Osteocyte (in vitro differentiated cells): ENCODE results near the gene FHIT. TPM values are rescaled to one million over a fixed set of nuclear protein-coding genes. Genes with fewer than 3 reads are reported as not detected.

Experiments
- DNase-seq: peaks from one replicate; pipeline ENCODE4 v3.0.0; 2021; ENCODE audit warnings: mixed read lengths; ENCODE audit not compliant: unreplicated experiment; ENCODE audit errors: extremely low spot score
- H3K27ac Mint-ChIP-seq: one replicate; pipeline ENCODE4 v1.8.0; 2021; ENCODE audit warnings: mild to moderate bottlenecking, mixed read lengths; ENCODE audit not compliant: unreplicated experiment
- H3K27me3 Mint-ChIP-seq: one replicate; pipeline ENCODE4 v1.8.0; 2021; ENCODE audit warnings: mixed read lengths; ENCODE audit not compliant: unreplicated experiment
- H3K36me3 Mint-ChIP-seq: one replicate; pipeline ENCODE4 v1.8.0; 2021; ENCODE audit warnings: mixed read lengths; ENCODE audit not compliant: unreplicated experiment
- H3K4me1 Mint-ChIP-seq: one replicate; pipeline ENCODE4 v1.8.0; 2021; ENCODE audit warnings: mixed read lengths; ENCODE audit not compliant: unreplicated experiment
- H3K4me3 Mint-ChIP-seq: one replicate; pipeline ENCODE4 v1.8.0; 2021; ENCODE audit warnings: mild to moderate bottlenecking, moderate library complexity, mixed read lengths; ENCODE audit not compliant: unreplicated experiment
- H3K9me3 Mint-ChIP-seq: one replicate; pipeline ENCODE4 v1.8.0; 2021; ENCODE audit warnings: mixed read lengths; ENCODE audit not compliant: unreplicated experiment
- CTCF ChIP-seq: fragments of 200-600 bp; sonication (generic); IDR thresholded peaks from 2 replicates; pipeline ENCODE4 v1.5.0; 2021; ENCODE audit warnings: antibody characterized with exemption, mild to moderate bottlenecking, moderate library complexity
- total RNA-seq: library from RNA; stranded (reverse); gene quantifications from 2 replicates; pipeline ENCODE4 v1.2.1, GENCODE V29; 2021

Gene FHIT
- total RNA-seq, 1 donor from 2014 or later = 2.3 TPM

DNA sequence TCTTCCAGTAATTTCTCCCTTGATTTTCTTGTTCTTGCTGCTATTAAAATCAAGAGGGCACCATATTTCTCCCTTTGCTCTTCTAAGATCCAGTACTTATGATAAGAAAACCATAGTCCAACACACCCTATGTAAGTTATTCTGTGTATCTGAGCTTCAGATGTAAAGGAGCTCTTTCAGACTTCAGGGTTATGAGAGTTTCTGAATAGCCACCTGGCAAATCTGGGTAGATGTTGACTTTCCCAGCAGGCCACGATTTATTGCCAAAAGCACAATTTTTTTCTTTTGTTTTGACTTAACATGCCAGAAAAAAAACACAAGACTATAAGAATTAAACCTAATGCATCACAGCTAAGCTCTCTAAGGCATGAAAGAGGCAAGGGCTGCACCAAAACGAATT lies 1045.0 kb downstream of the FHIT start:
- no peak for DNase-seq
- Mint-ChIP-seq H3K36me3 (no peaks in the 10 kb centered on the region), H3K9me3 (no peaks in the 10 kb centered on the region), H3K27ac (no peak overlapping the region), H3K27me3 (no peaks in the 10 kb centered on the region), H3K4me3 (no peak overlapping the region), H3K4me1 (peaks cover 10% of the 10 kb centered on the region)
- TF ChIP-seq CTCF = no peak

DNA sequence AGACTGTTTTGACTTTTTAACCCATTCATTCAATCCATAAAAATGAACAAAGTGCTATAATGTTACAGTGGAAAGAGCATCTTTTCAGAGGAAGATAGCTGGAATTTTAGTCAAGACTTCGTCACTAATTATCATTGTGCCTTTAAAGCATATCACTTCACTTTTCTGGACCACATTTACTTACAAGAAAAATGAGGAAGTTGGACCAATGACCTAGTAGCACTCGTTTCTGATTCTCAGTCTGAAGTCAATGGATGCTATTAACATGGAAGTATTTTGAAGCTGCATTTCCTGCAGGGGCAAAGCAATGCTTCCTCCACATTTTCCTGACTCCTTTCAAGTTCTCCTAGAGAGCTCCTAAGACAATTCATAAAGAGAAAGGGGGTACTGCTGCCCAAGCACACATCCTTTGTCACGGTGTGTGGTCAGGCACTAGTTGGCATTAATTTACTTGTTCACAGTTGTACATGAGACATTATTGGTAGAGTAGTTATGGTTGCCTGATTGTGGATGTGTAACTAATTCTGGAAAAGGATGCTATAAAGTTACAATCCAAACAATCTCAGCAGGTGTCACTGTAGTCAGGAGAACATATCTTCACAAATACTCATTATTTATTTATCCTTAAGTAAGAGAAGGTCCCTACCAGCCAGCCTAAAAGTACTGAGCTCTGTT lies 1049.1 kb downstream of the FHIT start:
- Mint-ChIP-seq H3K27ac (no peak overlapping the region), H3K9me3 (no peaks in the 10 kb centered on the region), H3K4me1 (peaks cover 10% of the 10 kb centered on the region), H3K4me3 (no peak overlapping the region), H3K36me3 (no peaks in the 10 kb centered on the region), H3K27me3 (no peaks in the 10 kb centered on the region)
- TF ChIP-seq CTCF = no peak
- DNase-seq = no peak

DNA sequence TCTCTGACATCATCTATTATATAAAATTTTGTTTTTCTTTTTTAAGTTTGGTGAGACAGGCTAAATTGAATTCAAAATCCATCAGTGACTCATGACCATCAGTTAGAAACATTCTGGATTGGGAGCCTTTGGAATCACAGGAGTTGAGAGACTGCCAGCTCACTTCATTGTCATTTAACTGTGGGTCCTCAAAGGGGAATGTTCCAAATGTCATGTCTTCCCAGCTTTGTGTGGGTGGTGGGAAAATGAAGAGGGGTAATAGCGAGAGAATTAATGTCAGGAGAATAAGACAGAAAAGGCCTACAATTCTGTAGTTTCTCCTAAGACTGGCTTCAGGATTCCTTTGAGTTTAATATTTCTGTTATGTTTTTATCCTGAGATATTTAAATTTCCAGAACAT lies 1051.9 kb downstream of the FHIT start:
- DNase-seq = no peak
- no peak for TF ChIP-seq CTCF
- H3K4me1 Mint-ChIP-seq = peaks cover 6% of the 10 kb centered on the region
- H3K27ac Mint-ChIP-seq = no peak overlapping the region
- H3K4me3 Mint-ChIP-seq = no peak overlapping the region
- H3K27me3 Mint-ChIP-seq = no peaks in the 10 kb centered on the region
- H3K9me3 Mint-ChIP-seq = no peaks in the 10 kb centered on the region
- no peaks in the 10 kb centered on the region for H3K36me3 Mint-ChIP-seq

GRCh38 chr3:60198179-60198720 lies 1053.0 kb downstream of the FHIT start:
- TF ChIP-seq CTCF = no peak
- Mint-ChIP-seq H3K4me3 (no peak overlapping the region), H3K9me3 (peaks cover 6% of the 10 kb centered on the region), H3K27ac (no peak overlapping the region), H3K4me1 (peaks cover 6% of the 10 kb centered on the region), H3K36me3 (no peaks in the 10 kb centered on the region), H3K27me3 (no peaks in the 10 kb centered on the region)
- DNase-seq = no peak

DNA sequence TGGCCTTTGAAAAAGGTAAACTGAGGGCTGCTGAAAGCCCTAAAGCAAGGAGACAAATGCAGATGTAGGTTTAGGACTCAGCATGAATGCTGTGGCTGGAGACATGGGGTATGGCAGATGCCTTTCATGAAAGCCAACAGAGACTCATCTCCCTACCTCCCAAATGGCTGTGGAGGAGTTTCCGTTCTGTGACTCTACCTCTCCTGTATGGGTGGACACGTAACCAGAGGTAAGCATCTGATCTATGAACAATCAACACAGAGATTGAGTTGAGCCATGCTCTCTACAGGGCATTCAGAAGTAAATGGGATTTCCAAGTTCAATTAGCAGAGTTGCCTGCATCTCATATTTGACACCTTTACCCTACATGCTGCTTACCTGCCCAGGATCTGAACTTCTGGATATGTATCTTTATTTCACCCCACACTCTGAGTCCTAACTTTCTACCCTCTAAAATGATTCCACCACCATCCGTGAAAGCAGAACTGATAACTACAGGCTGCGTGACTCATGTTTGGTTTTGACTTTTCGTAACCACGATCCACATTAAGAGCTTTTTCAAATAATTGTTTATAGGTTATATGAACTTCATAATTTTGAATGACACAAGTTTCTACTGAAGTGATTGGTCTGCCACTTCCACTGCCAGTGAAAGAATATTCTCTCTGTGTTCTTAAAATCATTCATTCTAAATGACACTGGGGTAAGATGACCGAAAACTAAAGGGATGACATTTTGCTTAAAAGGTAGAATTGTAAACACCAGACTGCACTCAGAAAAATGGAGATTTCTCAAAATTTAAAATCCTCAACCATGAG lies 1058.7 kb downstream of the FHIT start:
- no peak overlapping the region for H3K27ac Mint-ChIP-seq
- TF ChIP-seq CTCF = no peak
- no peaks in the 10 kb centered on the region for H3K27me3 Mint-ChIP-seq
- no peaks in the 10 kb centered on the region for H3K4me1 Mint-ChIP-seq
- H3K4me3 Mint-ChIP-seq = no peak overlapping the region
- no peaks in the 10 kb centered on the region for H3K36me3 Mint-ChIP-seq
- peaks cover 6% of the 10 kb centered on the region for H3K9me3 Mint-ChIP-seq
- no peak for DNase-seq
